SK-N-SH (cell line): ENCODE measurements around the gene SLC2A1. TPM values are rescaled to one million over a fixed set of nuclear protein-coding genes. Genes with fewer than 3 reads are reported as not detected.

Experiments used
- CTCF ChIA-PET: fragments of 300-600, 350-600 bp; formaldehyde crosslinking; extraction: SDS; loops from one replicate; lab custom pipeline; 2021; lab: Yijun Ruan, JAX
- POLR2A ChIA-PET: fragments of 350-600 bp; sonication (Branson Sonifier 250); formaldehyde crosslinking; extraction: SDS; loops from one replicate; lab custom pipeline; 2020; ENCODE audit warnings: antibody characterized with exemption, inconsistent platforms; lab: Yijun Ruan, JAX
- DNase-seq: peaks from one replicate; pipeline ENCODE4 v3.0.0; 2012
- H2AFZ ChIP-seq: fragments of 200-600 bp; sonication (generic); 2 replicates; pipeline ENCODE4 v1.8.1; 2016; ENCODE audit warnings: antibody characterized with exemption, mild to moderate bottlenecking, low read depth
- H3F3A ChIP-seq: fragments of 200-600 bp; sonication (generic); replicated peaks from 2 replicates; pipeline ENCODE3; 2016; ENCODE audit warnings: antibody characterized with exemption, mild to moderate bottlenecking; ENCODE audit not compliant: insufficient read depth
- H3K27ac ChIP-seq, 2 experiments: fragments of 200-500 bp in 1 of 2; fragments of 200-600 bp in 1 of 2; sonication (Bioruptor generic) in 1 of 2; sonication (generic), shearing (Covaris generic) in 1 of 2; 2 replicates each; pipeline versions ENCODE4 v1.5.1 to v1.6.1; 2014 to 2016; ENCODE audit warnings: low read depth in 2 of 2, inconsistent platforms in 1 of 2, low read length in 1 of 2, mild to moderate bottlenecking in 1 of 2, mixed read lengths in 1 of 2
- H3K27me3 ChIP-seq: fragments of 200-600 bp; sonication (generic), shearing (Covaris generic); 2 replicates; pipeline ENCODE4 v1.6.1; 2016; ENCODE audit warnings: mixed run types; ENCODE audit not compliant: insufficient read depth
- H3K36me3 ChIP-seq, 2 experiments: fragments of 200-500 bp in 1 of 2; fragments of 200-600 bp in 1 of 2; sonication (Bioruptor generic) in 1 of 2; sonication (generic) in 1 of 2; replicated peaks in 1 of 2; 2 replicates each; pipeline versions ENCODE3 to v1.5.1; 2014 to 2016; ENCODE audit warnings: low read length in 1 of 2, mild to moderate bottlenecking in 1 of 2; ENCODE audit not compliant: insufficient read depth in 2 of 2, control insufficient read depth in 1 of 2
- H3K4me1 ChIP-seq, 2 experiments: fragments of 200-500 bp in 1 of 2; fragments of 200-600 bp in 1 of 2; sonication (Bioruptor generic) in 1 of 2; sonication (generic), shearing (Covaris generic) in 1 of 2; 2 replicates each; pipeline versions ENCODE4 v1.5.1 to v1.6.1; 2014 to 2016; ENCODE audit warnings: low read depth in 1 of 2, low read length in 1 of 2, mixed run types in 1 of 2; ENCODE audit not compliant: insufficient read depth in 2 of 2, control insufficient read depth in 1 of 2
- H3K4me2 ChIP-seq: fragments of 200-600 bp; sonication (generic), shearing (Covaris generic); 2 replicates; pipeline ENCODE4 v1.6.1; 2017; ENCODE audit warnings: mixed run types
- H3K4me3 ChIP-seq, 2 experiments: fragments of 200-500 bp in 1 of 2; fragments of 200-600 bp in 1 of 2; sonication (Bioruptor generic) in 1 of 2; sonication (generic), shearing (Covaris generic) in 1 of 2; 2 replicates each; pipeline versions ENCODE4 v1.5.1 to v1.8.1; 2014 to 2016; ENCODE audit warnings: low read depth in 2 of 2, inconsistent platforms in 1 of 2, low read length in 1 of 2, mild to moderate bottlenecking in 1 of 2, mixed read lengths in 1 of 2, moderate library complexity in 1 of 2
- H3K79me2 ChIP-seq: fragments of 200-600 bp; sonication (generic); 2 replicates; pipeline ENCODE4 v1.8.1; 2017; ENCODE audit warnings: mild to moderate bottlenecking; ENCODE audit not compliant: insufficient read depth
- H3K9ac ChIP-seq: fragments of 200-600 bp; sonication (generic); 2 replicates; pipeline ENCODE4 v1.6.1; 2017; ENCODE audit warnings: mixed run types
- H3K9me2 ChIP-seq: fragments of 200-600 bp; sonication (generic); 2 replicates; pipeline ENCODE4 v1.6.1; 2017; ENCODE audit warnings: mixed run types
- H3K9me3 ChIP-seq: fragments of 200-600 bp; sonication (generic); 2 replicates; pipeline ENCODE4 v1.6.1; 2017; ENCODE audit warnings: mixed run types, mild to moderate bottlenecking, moderate library complexity
- H4K20me1 ChIP-seq: fragments of 200-600 bp; sonication (generic); 2 replicates; pipeline ENCODE4 v1.6.1; 2017; ENCODE audit warnings: mild to moderate bottlenecking, mixed run types; ENCODE audit not compliant: insufficient read depth
- CHD2 ChIP-seq: fragments of 150-350 bp; IDR thresholded peaks from 2 replicates; pipeline ENCODE4 v1.6.1; 2018; ENCODE audit warnings: low read length; ENCODE audit not compliant: partially characterized antibody
- ELF1 ChIP-seq: IDR thresholded peaks from 2 replicates; pipeline ENCODE4 v1.4.0; 2012
- EZH2phosphoT487 ChIP-seq: fragments of 200-600 bp; sonication (generic); IDR thresholded peaks from 2 replicates; pipeline ENCODE4 v1.6.1; 2017; ENCODE audit warnings: low read depth, mixed run types, mild to moderate bottlenecking, antibody characterized with exemption, moderate library complexity, borderline replicate concordance
- FOSL2 ChIP-seq: IDR thresholded peaks from 2 replicates; pipeline ENCODE4 v1.4.0; 2012; ENCODE audit warnings: low read depth, mild to moderate bottlenecking, moderate library complexity, borderline replicate concordance
- FOXJ3 ChIP-seq: sonication (generic); formaldehyde crosslinking; IDR thresholded peaks from 2 replicates; pipeline ENCODE4 v1.5.1; 2020; ENCODE audit warnings: mild to moderate bottlenecking, missing genetic modification reagents
- MXI1 ChIP-seq: IDR thresholded peaks from 2 replicates; pipeline ENCODE4 v1.6.1; 2012; ENCODE audit warnings: mild to moderate bottlenecking, low read depth, low read length, improper control_type of control experiment
- RFX5 ChIP-seq: IDR thresholded peaks from 2 replicates; pipeline ENCODE4 v1.6.1; 2012; ENCODE audit warnings: mild to moderate bottlenecking, improper control_type of control experiment, low read length
- TAF1 ChIP-seq: IDR thresholded peaks from 2 replicates; pipeline ENCODE4 v1.6.1; 2012; ENCODE audit warnings: low read depth, mild to moderate bottlenecking, low read length, moderate library complexity, borderline replicate concordance
- TCF12 ChIP-seq: IDR thresholded peaks from 2 replicates; pipeline ENCODE4 v1.4.0; 2012
- TEAD4 ChIP-seq: IDR thresholded peaks from 2 replicates; pipeline ENCODE4 v1.4.0; 2012; ENCODE audit warnings: mild to moderate bottlenecking, borderline replicate concordance; ENCODE audit not compliant: insufficient read depth
- USF1 ChIP-seq: IDR thresholded peaks from 2 replicates; pipeline ENCODE4 v1.4.0; 2012; ENCODE audit warnings: low read depth, borderline replicate concordance
- WGBS: methylation state at CpG from one replicate; pipeline ENCODE4 v1.1.6; 2017; ENCODE audit warnings: low lambda C conversion rate; 5-methylcytosine and 5-hydroxymethylcytosine counted together
- polyA plus RNA-seq, 3 experiments: library from polyadenylated mRNA; depleted of rRNA; stranded (reverse); fragments of >200 nt; gene quantifications; 2 replicates each; pipeline ENCODE4 v1.2.3, GENCODE V29; 2012

The SLC2A1 gene
- polyA plus RNA-seq, 1 of the 3 experiments (the other 2 are of a cell fraction) = 63.8 TPM

- H3K9me3 ChIP-seq = no peaks in the 10 kb centered on the region
- no peaks in the 10 kb centered on the region for H3K79me2 ChIP-seq
- H4K20me1 ChIP-seq = no peaks in the 10 kb centered on the region
- H2AFZ ChIP-seq = no peak overlapping the region
- no peaks in the 10 kb centered on the region for H3K27me3 ChIP-seq
- 61% methylated on average over 2 of the region's 3 CpGs for WGBS
- H3K9ac ChIP-seq = no peak overlapping the region
- no peak overlapping the region for H3K4me3 ChIP-seq
- POLR2A ChIA-PET = interaction anchor here (0.5 to 2.1 kb wide), 5 partner anchors 9 to 196 kb away, joined by 3 to 9 read pairs (median 5); no protein-coding TSS in a partner anchor
- CTCF ChIA-PET = interaction anchor here (1.0 to 3.9 kb wide), 8 partner anchors 9 to 99 kb away, joined by 3 to 15 read pairs (median 7); no protein-coding TSS in a partner anchor
- peak overlapping the region in 1 of 2 experiments; percentile 48; a peak in 2 of 4 replicates for H3K27ac ChIP-seq
- TF ChIP-seq TEAD4 (no peak), RFX5 (no peak)
- H3K36me3 ChIP-seq = no peaks in the 10 kb centered on the region
- H3K4me2 ChIP-seq = no peak overlapping the region
- H3K9me2 ChIP-seq = no peaks in the 10 kb centered on the region
- no peak for DNase-seq
- H3F3A ChIP-seq = peaks cover 6% of the 10 kb centered on the region
- H3K4me1 ChIP-seq = peaks cover 3 to 17% of the 10 kb centered on the region in 2 experiments; a peak in 2 of 4 replicates
Measured at GRCh38 chr1:42974767-42975437, 16.2 kb upstream of the SLC2A1 start.

GRCh38 chr1:42973799-42974198 lies 15.1 kb upstream of the SLC2A1 start:
- 97% methylated on average over 3 of the region's 3 CpGs for WGBS
- ChIA-PET CTCF (interaction anchor here (0.8 to 3.9 kb wide), 6 partner anchors 11 to 111 kb away, joined by 3 to 15 read pairs (median 6); no protein-coding TSS in a partner anchor), POLR2A (interaction anchor here (0.6 to 2.1 kb wide), 3 partner anchors 10 to 59 kb away, joined by 4 to 9 read pairs (median 7); no protein-coding TSS in a partner anchor)
- no peaks in the 10 kb centered on the region for H3K9me2 ChIP-seq
- H3K9ac ChIP-seq = no peak overlapping the region
- peaks cover 6% of the 10 kb centered on the region for H3F3A ChIP-seq
- H3K27ac ChIP-seq = no peak overlapping the region
- peaks cover 3 to 17% of the 10 kb centered on the region in 2 experiments; a peak in 2 of 4 replicates for H3K4me1 ChIP-seq
- H3K4me3 ChIP-seq = no peak overlapping the region
- H3K9me3 ChIP-seq = no peaks in the 10 kb centered on the region
- no peak for TF ChIP-seq CHD2
- TF ChIP-seq ELF1 = no peak
- no peak for TF ChIP-seq EZH2phosphoT487
- TF ChIP-seq FOXJ3 (CRISPR knock-in tag) = no peak
- TF ChIP-seq MXI1 = no peak
- TF ChIP-seq TCF12 = no peak
- no peak for TF ChIP-seq TAF1
- TF ChIP-seq FOSL2 = no peak
- TF ChIP-seq USF1 = no peak
- no peak for TF ChIP-seq RFX5
- H3K36me3 ChIP-seq = no peaks in the 10 kb centered on the region
- H4K20me1 ChIP-seq = no peaks in the 10 kb centered on the region
- DNase-seq = no peak
- H2AFZ ChIP-seq = no peak overlapping the region
- H3K79me2 ChIP-seq = no peaks in the 10 kb centered on the region
- H3K27me3 ChIP-seq = no peaks in the 10 kb centered on the region
- no peak overlapping the region for H3K4me2 ChIP-seq
